ENCODE measurements around the gene CHCT1. TPM values are rescaled to one million over a fixed set of nuclear protein-coding genes. Genes with fewer than 3 reads are reported as not detected.
"Not testable (repeated sequence)": the region's sequence is repeated elsewhere in the genome, so short reads cannot be mapped to it uniquely, and the experiment has no call there.

CHCT1 gene
- total RNA-seq, 1 donor from 2014 or later, result 0.07 TPM

- DNase-seq (ENCODE audit: low read depth, low spot score), result no peak
Measured at GRCh38 chr17:60398227-60398959, 23.9 kb upstream of the CHCT1 start.

GRCh38 chr17:60401819-60402218, 20.5 kb upstream of the CHCT1 start:
- DNase-seq (ENCODE audit: low read depth, low spot score), result no peak

- no peak for DNase-seq (ENCODE audit: low read depth, low spot score)
Measured at GRCh38 chr17:60403523-60403810, 18.8 kb upstream of the CHCT1 start.

GRCh38 chr17:60403962-60404361, 18.3 kb upstream of the CHCT1 start:
- no peak for DNase-seq (ENCODE audit: low read depth, low spot score)

- no peak for DNase-seq (ENCODE audit: low read depth, low spot score)
Measured at GRCh38 chr17:60406887-60407286, 15.4 kb upstream of the CHCT1 start.

GRCh38 chr17:60410001-60410400, 12.3 kb upstream of the CHCT1 start:
- DNase-seq (ENCODE audit: low read depth, low spot score), result no peak

GRCh38 chr17:60412701-60413100, 9.6 kb upstream of the CHCT1 start:
- no peak for DNase-seq (ENCODE audit: low read depth, low spot score)

- DNase-seq (ENCODE audit: low read depth, low spot score), result no peak
Measured at GRCh38 chr17:60415146-60415545, 7.1 kb upstream of the CHCT1 start.

GRCh38 chr17:60416368-60416925, 5.8 kb upstream of the CHCT1 start:
- DNase-seq (ENCODE audit: low read depth, low spot score), result no peak

GRCh38 chr17:60419003-60419402, 3.3 kb upstream of the CHCT1 start:
- DNase-seq (ENCODE audit: low read depth, low spot score), result not testable (repeated sequence)

GRCh38 chr17:60419875-60420274, 2.4 kb upstream of the CHCT1 start:
- not testable (repeated sequence) for DNase-seq (ENCODE audit: low read depth, low spot score)

- peak; percentile 11 for DNase-seq (ENCODE audit: low read depth, low spot score)
Measured at GRCh38 chr17:60421273-60422161, 772 bp upstream of the CHCT1 start.

- no peak for DNase-seq (ENCODE audit: low read depth, low spot score)
Measured at GRCh38 chr17:60423865-60424264, 1.6 kb downstream of the CHCT1 start.

- DNase-seq (ENCODE audit: low read depth, low spot score), result no peak
Measured at GRCh38 chr17:60425626-60426025, 3.3 kb downstream of the CHCT1 start.

- no peak for DNase-seq (ENCODE audit: low read depth, low spot score)
Measured at GRCh38 chr17:60426596-60426995, 4.3 kb downstream of the CHCT1 start.

- not testable (repeated sequence) for DNase-seq (ENCODE audit: low read depth, low spot score)
Measured at GRCh38 chr17:60428491-60428890, 6.2 kb downstream of the CHCT1 start.

GRCh38 chr17:60430561-60430960, 8.3 kb downstream of the CHCT1 start:
- DNase-seq (ENCODE audit: low read depth, low spot score), result not testable (repeated sequence)

- DNase-seq (ENCODE audit: low read depth, low spot score), result not testable (repeated sequence)
Measured at GRCh38 chr17:60433021-60433997, 11.0 kb downstream of the CHCT1 start.

GRCh38 chr17:60435244-60436167, 13.2 kb downstream of the CHCT1 start:
- peak; percentile 54 for DNase-seq (ENCODE audit: low read depth, low spot score)

GRCh38 chr17:60436676-60437075, 14.4 kb downstream of the CHCT1 start:
- DNase-seq (ENCODE audit: low read depth, low spot score), result no peak
